AG09309 (cell line): ENCODE results near the gene SLC1A2.

ENCODE experiments used
- DNase-seq: peaks from one replicate; pipeline ENCODE4 v3.0.0-alpha.2; 2010; ENCODE audit warnings: low read depth
- H3K4me3 ChIP-seq: 2 replicates; pipeline ENCODE4 v1.5.1; 2011; ENCODE audit warnings: mild to moderate bottlenecking, low read depth, low read length, moderate library complexity; ENCODE audit not compliant: control insufficient read depth
- CTCF ChIP-seq: IDR thresholded peaks from 2 replicates; pipeline ENCODE4 v1.5.1; 2011; ENCODE audit warnings: mild to moderate bottlenecking, low read depth, low read length, inconsistent platforms; ENCODE audit not compliant: insufficient read depth, control insufficient read depth; ENCODE audit errors: missing control alignments

SLC1A2 gene

GRCh38 chr11:35347921-35348331 is 71.4 kb downstream of the SLC1A2 start:
- no peak overlapping the region for H3K4me3 ChIP-seq
- DNase-seq, result peak; percentile 87
- no peak for TF ChIP-seq CTCF

GRCh38 chr11:35347173-35347878 is 72.0 kb downstream of the SLC1A2 start:
- no peak for TF ChIP-seq CTCF
- no peak overlapping the region for H3K4me3 ChIP-seq
- DNase-seq, result no peak

- no peak for DNase-seq
- no peak for TF ChIP-seq CTCF
- H3K4me3 ChIP-seq, result no peak overlapping the region
Observed at GRCh38 chr11:35346472-35347156, 72.7 kb downstream of the SLC1A2 start.

GRCh38 chr11:35344681-35345574 is 74.4 kb downstream of the SLC1A2 start:
- no peak overlapping the region for H3K4me3 ChIP-seq
- no peak for DNase-seq
- TF ChIP-seq CTCF, result no peak

- TF ChIP-seq CTCF, result no peak
- no peak for DNase-seq
- no peak overlapping the region for H3K4me3 ChIP-seq
Observed at GRCh38 chr11:35343033-35343598, 76.2 kb downstream of the SLC1A2 start.

- no peak for TF ChIP-seq CTCF
- H3K4me3 ChIP-seq, result no peak overlapping the region
- DNase-seq, result no peak
Observed at GRCh38 chr11:35340715-35341114, 78.6 kb downstream of the SLC1A2 start.
